Measurements from ENCODE around the gene TPRX2. TPM values are rescaled to one million over a fixed set of nuclear protein-coding genes. Genes with fewer than 3 reads are reported as not detected.

The TPRX2 gene
- total and polyA plus RNA-seq, 2 of the 8 experiments (the other 6 are each of a cell fraction or from before 2014, with no cell fraction given): not detected

- TF ChIP-seq ATF2 (IDR thresholded peaks at IDR 0.05; ENCODE audit: low read length): no peak
- TF ChIP-seq ATF3 (IDR thresholded peaks at IDR 0.05; ENCODE audit: insufficient read depth, low read depth, low read length): no peak
Observed at GRCh38 chr19:47885067-47885463, 26.0 kb downstream of the TPRX2 start (continued).

Measured in H1 (cell line).